K562 (cell line): ENCODE results near the gene KSR2. TPM values are rescaled to one million over a fixed set of nuclear protein-coding genes. Genes with fewer than 3 reads are reported as not detected.
A peak's percentile ranks its signal among the peaks of the same experiment; 100 is the strongest.

Experiments used
- ATAC-seq: fragments of 200-7000 bp; cut with Tn5 transposase; 3 replicates; pipeline ENCODE4 v1.9.1; 2020; ENCODE audit warnings: moderate library complexity
- BruUV-seq: library from RNA; stranded (reverse); fragments of 400-500 nt; replicated peaks from 2 replicates; lab custom pipeline; 2021; lab: Mats Ljungman, UMichigan
- CTCF ChIA-PET: fragments of 300-600 bp; formaldehyde crosslinking; extraction: SDS; loops from one replicate; lab custom pipeline; 2021; ENCODE audit warnings: low intra/inter-chr PET ratio; lab: Yijun Ruan, JAX
- POLR2A ChIA-PET: fragments of 300-600, 350-650 bp; sonication (Branson Sonifier 250); formaldehyde crosslinking; extraction: SDS; loops from one replicate; lab custom pipeline; 2021; ENCODE audit warnings: antibody characterized with exemption, inconsistent platforms; lab: Yijun Ruan, JAX
- DNase-seq, 4 experiments: peaks; one replicate each; pipeline versions ENCODE4 v3.0.0 to v3.0.0-alpha.2; 2011 to 2018; ENCODE audit warnings: low spot score in 3 of 4, mixed read lengths in 3 of 4; ENCODE audit errors: extremely low read depth in 1 of 4
- FAIRE-seq: peaks from 2 replicates; lab custom pipeline; 2011; peaks lifted over from hg19 to GRCh38; lab: Jason Lieb, UNC
- H2AFZ ChIP-seq: 2 replicates; pipeline ENCODE4 v1.6.0; 2011; ENCODE audit warnings: low read depth, low read length, control low read depth, inconsistent platforms
- H3K27ac ChIP-seq: fragments of 200-600 bp; 3 replicates; pipeline ENCODE4 v1.8.0; 2011; ENCODE audit warnings: low read depth, mild to moderate bottlenecking, control low read depth, inconsistent platforms, low read length, moderate library complexity, mixed read lengths; ENCODE audit errors: extremely low read depth
- H3K27me3 ChIP-seq, 2 experiments: fragments of 300-600 bp in 1 of 2; 2 replicates in 1 of 2; 3 replicates in 1 of 2; pipeline versions ENCODE4 v1.6.0 to v1.8.0; 2011; ENCODE audit warnings: inconsistent platforms in 2 of 2, low read length in 2 of 2, mild to moderate bottlenecking in 1 of 2, mixed read lengths in 1 of 2, moderate library complexity in 1 of 2; ENCODE audit not compliant: control insufficient read depth in 2 of 2, insufficient read depth in 2 of 2
- H3K36me3 ChIP-seq: fragments of 300-600 bp; 3 replicates; pipeline ENCODE4 v1.8.0; 2011; ENCODE audit warnings: mild to moderate bottlenecking, low read length, inconsistent platforms; ENCODE audit not compliant: control insufficient read depth, insufficient read depth
- H3K4me1 ChIP-seq, 2 experiments: fragments of 200-600 bp in 1 of 2; replicated peaks in 1 of 2; 2 replicates in 1 of 2; 3 replicates in 1 of 2; pipeline versions ENCODE4 v1.5.1 to v1.8.0; 2011; ENCODE audit warnings: inconsistent platforms in 2 of 2, low read length in 2 of 2, mild to moderate bottlenecking in 1 of 2, mixed read lengths in 1 of 2, moderate library complexity in 1 of 2; ENCODE audit not compliant: control insufficient read depth in 2 of 2, insufficient read depth in 2 of 2
- H3K4me2 ChIP-seq: 2 replicates; pipeline ENCODE4 v1.6.1; 2011; ENCODE audit warnings: low read length, control low read depth, inconsistent platforms, mixed read lengths; ENCODE audit not compliant: insufficient read depth
- H3K4me3 ChIP-seq: fragments of 200-600 bp; sonication (generic), shearing (Covaris generic); 2 replicates; pipeline ENCODE4 v1.5.1; 2016; ENCODE audit warnings: control low read depth, inconsistent platforms
- H3K79me2 ChIP-seq: fragments of 200-600 bp; 3 replicates; pipeline ENCODE4 v1.8.0; 2011; ENCODE audit warnings: low read length, inconsistent platforms; ENCODE audit not compliant: control insufficient read depth, insufficient read depth
- H3K9ac ChIP-seq, 2 experiments: 2 replicates each; pipeline versions ENCODE4 v1.6.0 to v1.6.1; 2011; ENCODE audit warnings: low read depth in 2 of 2, low read length in 2 of 2, control low read depth in 1 of 2, inconsistent platforms in 1 of 2, mild to moderate bottlenecking in 1 of 2, mixed read lengths in 1 of 2; ENCODE audit not compliant: insufficient read depth in 1 of 2
- H3K9me1 ChIP-seq: one replicate; pipeline ENCODE4 v1.6.0; 2011; ENCODE audit warnings: inconsistent platforms, mild to moderate bottlenecking, low read length, moderate library complexity; ENCODE audit not compliant: control insufficient read depth, insufficient read depth
- H3K9me3 ChIP-seq: replicated peaks from 2 replicates; pipeline ENCODE4 v1.5.1; 2011; ENCODE audit warnings: low read depth, low read length, inconsistent platforms; ENCODE audit not compliant: control insufficient read depth, insufficient read depth
- H4K20me1 ChIP-seq: replicated peaks from 2 replicates; pipeline ENCODE4 v1.6.1; 2011; ENCODE audit warnings: low read length, inconsistent platforms, mixed read lengths; ENCODE audit not compliant: control insufficient read depth, insufficient read depth
- BRF1 ChIP-seq: IDR thresholded peaks from 3 replicates; pipeline ENCODE4 v1.6.1; 2011; ENCODE audit warnings: borderline replicate concordance, mild to moderate bottlenecking; ENCODE audit not compliant: insufficient read length; ENCODE audit errors: extremely low read depth
- GATAD2B ChIP-seq: fragments of 450-650 bp; IDR thresholded peaks from 2 replicates; pipeline ENCODE4 v1.6.1; 2017; ENCODE audit warnings: mild to moderate bottlenecking, borderline replicate concordance
- HMGN3 ChIP-seq: IDR thresholded peaks from 2 replicates; pipeline ENCODE4 v1.6.1; 2011; ENCODE audit warnings: borderline replicate concordance, low read depth, mild to moderate bottlenecking, mixed read lengths, low read length; ENCODE audit not compliant: insufficient read length; ENCODE audit errors: extremely low read depth
- KAT7 ChIP-seq: sonication (generic); formaldehyde crosslinking; IDR thresholded peaks from 2 replicates; pipeline ENCODE4 v1.8.0; 2022; ENCODE audit warnings: missing genetic modification reagents, mild to moderate bottlenecking, borderline replicate concordance
- ZFP30 ChIP-seq: fragments of 250-450 bp; sonication (Bioruptor Pico); IDR thresholded peaks from 2 replicates; pipeline ENCODE4 v1.8.0; 2022; ENCODE audit warnings: moderate library complexity, mild to moderate bottlenecking, inconsistent platforms, borderline replicate concordance
- ZNF239 ChIP-seq: fragments of 250-450 bp; sonication (Bioruptor Pico); IDR thresholded peaks from 2 replicates; pipeline ENCODE4 v1.4.0; 2020; ENCODE audit warnings: mild to moderate bottlenecking
- ZNF282 ChIP-seq: sonication (generic); formaldehyde crosslinking; IDR thresholded peaks from 2 replicates; pipeline ENCODE4 v1.8.1; 2023; ENCODE audit warnings: missing genetic modification reagents
- ZNF384 ChIP-seq: IDR thresholded peaks from 2 replicates; pipeline ENCODE4 v1.6.1; 2012; ENCODE audit warnings: low read depth, low read length, improper control_type of control experiment
- ZNF589 ChIP-seq: fragments of 200-800 bp; sonication (Bioruptor generic); IDR thresholded peaks from 2 replicates; pipeline ENCODE4 v1.6.1; 2016; ENCODE audit warnings: low read depth, missing genetic modification characterization, missing compliant biosample characterization
- ZNF707 ChIP-seq: fragments of 250-450 bp; sonication (Bioruptor Pico); conservative IDR thresholded peaks from 2 replicates; pipeline ENCODE4 v1.8.0; 2022; ENCODE audit warnings: inconsistent platforms, mild to moderate bottlenecking, moderate library complexity
- WGBS: fragments of 100-300 bp; shearing (Covaris generic); methylation state at CpG from one replicate; pipeline ENCODE4 v1.1.6; 2016; ENCODE audit warnings: low coverage, mixed read lengths; ENCODE audit not compliant: insufficient coverage; ENCODE audit errors: missing lambda C conversion rate; 5-methylcytosine and 5-hydroxymethylcytosine counted together
- in situ Hi-C: fragments of 300-500 bp; cut with MboI; formaldehyde crosslinking; loops from 4 replicates; pipeline ENCODE4 v1.15.0; 2018; ENCODE audit warnings: inconsistent platforms, mixed read lengths
- intact Hi-C: fragments of 100-400 bp; cut with micrococcal nuclease; formaldehyde crosslinking; loops from 2 replicates; pipeline ENCODE4 v1.14.2; 2022
- polyA plus RNA-seq, 8 experiments: library from polyadenylated mRNA; depleted of rRNA in 4 of 8; stranded (reverse) in 5 of 8; unstranded in 3 of 8; fragments of >200 nt; fragmentation: Nextera tagmentation in 2 of 8; fragmentation: Illumina TruSeq in 1 of 8; extraction: Ambion mirVana in 2 of 8; extraction: Trizol in 1 of 8; gene quantifications; 2 replicates each; pipeline versions ENCODE4 v1.2.1 to v1.2.3, GENCODE V29; 2011 to 2014; ENCODE audit warnings: inconsistent platforms in 1 of 8, missing spikeins in 1 of 8
- total RNA-seq, 7 experiments: library from RNA; depleted of rRNA in 6 of 7; stranded (reverse); fragments of >200 nt in 6 of 7; fragmentation: Illumina TruSeq in 2 of 7; extraction: Trizol in 2 of 7; gene quantifications; 2 replicates each; pipeline versions ENCODE4 v1.2.1 to v1.2.3, GENCODE V29; 2011 to 2021; ENCODE audit warnings: low replicate concordance in 1 of 7
- TF ChIP-seq, protein P1 (sequence below): fragments of 250-450 bp; sonication (Bioruptor Pico); IDR thresholded peaks from 2 replicates; pipeline ENCODE4 v1.5.0; 2020; ENCODE audit warnings: mild to moderate bottlenecking, borderline replicate concordance
- TF ChIP-seq, protein P2 (sequence below): sonication (generic); formaldehyde crosslinking; IDR thresholded peaks from 2 replicates; pipeline ENCODE4 v1.8.0; 2022; ENCODE audit warnings: missing genetic modification reagents, mild to moderate bottlenecking, borderline replicate concordance

Gene KSR2
- total and polyA plus RNA-seq, 9 of the 15 experiments (the other 6 are each of a cell fraction or from before 2014, with no cell fraction given): not detected

DNA sequence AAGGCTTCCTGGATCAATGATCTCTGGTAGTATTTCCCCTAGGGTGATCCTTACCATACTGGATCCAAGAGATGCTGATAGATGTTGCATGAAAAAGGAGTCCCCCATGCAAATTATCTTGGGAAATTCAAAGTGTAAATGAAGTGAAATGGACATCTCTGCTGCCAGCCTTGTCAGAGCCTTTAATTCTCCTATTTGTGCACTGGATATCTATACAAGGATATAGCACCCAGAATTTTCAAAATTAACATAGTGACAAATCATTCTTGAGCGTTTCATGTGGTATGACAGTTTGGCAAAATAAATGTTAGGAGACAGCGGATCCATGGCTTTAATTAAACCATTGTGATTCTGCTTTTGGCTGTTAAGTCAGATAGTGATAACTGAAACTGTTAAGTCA is 260.9 kb downstream of the KSR2 start:
- H3K4me3 ChIP-seq: no peak overlapping the region
- no peak overlapping the region for H3K27ac ChIP-seq
- no peak overlapping the region for H2AFZ ChIP-seq
- TF ChIP-seq, protein P1, sequence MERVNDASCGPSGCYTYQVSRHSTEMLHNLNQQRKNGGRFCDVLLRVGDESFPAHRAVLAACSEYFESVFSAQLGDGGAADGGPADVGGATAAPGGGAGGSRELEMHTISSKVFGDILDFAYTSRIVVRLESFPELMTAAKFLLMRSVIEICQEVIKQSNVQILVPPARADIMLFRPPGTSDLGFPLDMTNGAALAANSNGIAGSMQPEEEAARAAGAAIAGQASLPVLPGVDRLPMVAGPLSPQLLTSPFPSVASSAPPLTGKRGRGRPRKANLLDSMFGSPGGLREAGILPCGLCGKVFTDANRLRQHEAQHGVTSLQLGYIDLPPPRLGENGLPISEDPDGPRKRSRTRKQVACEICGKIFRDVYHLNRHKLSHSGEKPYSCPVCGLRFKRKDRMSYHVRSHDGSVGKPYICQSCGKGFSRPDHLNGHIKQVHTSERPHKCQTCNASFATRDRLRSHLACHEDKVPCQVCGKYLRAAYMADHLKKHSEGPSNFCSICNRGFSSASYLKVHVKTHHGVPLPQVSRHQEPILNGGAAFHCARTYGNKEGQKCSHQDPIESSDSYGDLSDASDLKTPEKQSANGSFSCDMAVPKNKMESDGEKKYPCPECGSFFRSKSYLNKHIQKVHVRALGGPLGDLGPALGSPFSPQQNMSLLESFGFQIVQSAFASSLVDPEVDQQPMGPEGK: no peak
- peak; percentile 76 for TF ChIP-seq ZNF239 (CRISPR knock-in tag)
- TF ChIP-seq ZNF707 (CRISPR knock-in tag): no peak
- ChIA-PET CTCF (no interaction called here), POLR2A (no interaction called here)
- no TSS peak for BruUV-seq
- no peaks in the 10 kb centered on the region for H3K9me1 ChIP-seq
- H3K79me2 ChIP-seq: no peaks in the 10 kb centered on the region
- in situ Hi-C loops (no loop called here), intact Hi-C loops (no loop called here)
- no peaks in the 10 kb centered on the region for H4K20me1 ChIP-seq
- no peaks in the 10 kb centered on the region for H3K9me3 ChIP-seq
- FAIRE-seq: no peak
- no peak for DNase-seq
- WGBS: 0% methylated on average over 2 of the region's 2 CpGs
- no peaks in the 10 kb centered on the region for H3K36me3 ChIP-seq
- no peak overlapping the region for H3K4me2 ChIP-seq
- no peak overlapping the region for H3K9ac ChIP-seq
- peaks cover 0 to 9% of the 10 kb centered on the region in 2 experiments; a peak in 2 of 5 replicates for H3K27me3 ChIP-seq
- H3K4me1 ChIP-seq: no peaks in the 10 kb centered on the region
- no peak for ATAC-seq

DNA sequence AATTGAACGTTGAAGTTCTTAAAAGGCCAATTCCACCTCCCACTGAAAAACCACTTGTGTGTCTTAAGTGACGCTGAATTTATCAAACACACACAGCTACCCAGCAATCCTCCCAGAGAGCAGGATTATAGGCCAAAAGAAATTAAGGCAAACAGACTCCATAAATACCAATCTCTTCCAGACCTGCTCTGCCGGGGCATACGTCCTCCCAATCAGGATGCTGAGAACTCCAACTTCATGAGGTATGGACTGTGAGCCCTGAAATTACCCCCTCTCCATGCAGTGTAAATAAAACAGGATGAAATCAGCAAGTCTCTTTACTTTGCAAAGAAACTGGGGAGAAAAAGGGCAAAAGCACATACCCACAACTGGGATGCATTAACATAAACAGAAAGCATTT is 265.2 kb downstream of the KSR2 start:
- WGBS: 0% methylated on average over 4 of the region's 4 CpGs
- CTCF ChIA-PET: no interaction called here
- TF ChIP-seq ZFP30 (CRISPR knock-in tag): no peak
- no peak for TF ChIP-seq ZNF282
- no peak for TF ChIP-seq HMGN3
- TF ChIP-seq, protein P2, sequence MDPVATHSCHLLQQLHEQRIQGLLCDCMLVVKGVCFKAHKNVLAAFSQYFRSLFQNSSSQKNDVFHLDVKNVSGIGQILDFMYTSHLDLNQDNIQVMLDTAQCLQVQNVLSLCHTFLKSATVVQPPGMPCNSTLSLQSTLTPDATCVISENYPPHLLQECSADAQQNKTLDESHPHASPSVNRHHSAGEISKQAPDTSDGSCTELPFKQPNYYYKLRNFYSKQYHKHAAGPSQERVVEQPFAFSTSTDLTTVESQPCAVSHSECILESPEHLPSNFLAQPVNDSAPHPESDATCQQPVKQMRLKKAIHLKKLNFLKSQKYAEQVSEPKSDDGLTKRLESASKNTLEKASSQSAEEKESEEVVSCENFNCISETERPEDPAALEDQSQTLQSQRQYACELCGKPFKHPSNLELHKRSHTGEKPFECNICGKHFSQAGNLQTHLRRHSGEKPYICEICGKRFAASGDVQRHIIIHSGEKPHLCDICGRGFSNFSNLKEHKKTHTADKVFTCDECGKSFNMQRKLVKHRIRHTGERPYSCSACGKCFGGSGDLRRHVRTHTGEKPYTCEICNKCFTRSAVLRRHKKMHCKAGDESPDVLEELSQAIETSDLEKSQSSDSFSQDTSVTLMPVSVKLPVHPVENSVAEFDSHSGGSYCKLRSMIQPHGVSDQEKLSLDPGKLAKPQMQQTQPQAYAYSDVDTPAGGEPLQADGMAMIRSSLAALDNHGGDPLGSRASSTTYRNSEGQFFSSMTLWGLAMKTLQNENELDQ (CRISPR knock-in tag): no peak
- TF ChIP-seq ZNF384: no peak
- no peak for TF ChIP-seq KAT7 (CRISPR knock-in tag)
- TF ChIP-seq ZNF589 (CRISPR knock-in tag): no peak
- TF ChIP-seq GATAD2B: no peak
- no peak for TF ChIP-seq BRF1

More for the DNA sequence above, 265.2 kb downstream of the KSR2 start:
- POLR2A ChIA-PET: no interaction called here
- intact Hi-C loops (no loop called here), in situ Hi-C loops (no loop called here)
- no peak overlapping the region for H2AFZ ChIP-seq
- BruUV-seq: no TSS peak
- H3K9ac ChIP-seq: no peak overlapping the region
- peaks cover 0 to 5% of the 10 kb centered on the region in 2 experiments; a peak in 2 of 5 replicates for H3K27me3 ChIP-seq
- FAIRE-seq (no peak), DNase-seq (no peak), ATAC-seq (no peak)
- H3K36me3 ChIP-seq: no peaks in the 10 kb centered on the region
- H3K27ac ChIP-seq: no peak overlapping the region
- no peaks in the 10 kb centered on the region for H3K9me1 ChIP-seq
- no peaks in the 10 kb centered on the region for H3K4me1 ChIP-seq
- H3K4me2 ChIP-seq: no peak overlapping the region
- no peaks in the 10 kb centered on the region for H3K9me3 ChIP-seq
- H4K20me1 ChIP-seq: no peaks in the 10 kb centered on the region; the same call in 1 of the 2 replicates
- no peaks in the 10 kb centered on the region for H3K79me2 ChIP-seq
- H3K4me3 ChIP-seq: no peak overlapping the region
